DOHH2 (cell line): ENCODE results near the gene MGAT5.

ENCODE experiments used
- H3F3A ChIP-seq: fragments of 200-600 bp; sonication (generic), shearing (Covaris generic); 2 replicates; pipeline ENCODE4 v1.6.0; 2016; ENCODE audit warnings: antibody characterized with exemption, mild to moderate bottlenecking; ENCODE audit not compliant: control insufficient read depth, insufficient read depth
- H3K27ac ChIP-seq: fragments of 200-600 bp; sonication (generic); 2 replicates; pipeline ENCODE4 v1.5.1; 2014; ENCODE audit warnings: low read depth, mild to moderate bottlenecking, low read length, moderate library complexity
- H3K27me3 ChIP-seq: fragments of 200-600 bp; sonication (generic); 2 replicates; pipeline ENCODE4 v1.6.1; 2014; ENCODE audit warnings: mild to moderate bottlenecking, low read length, mixed read lengths; ENCODE audit not compliant: control insufficient read depth
- H3K36me3 ChIP-seq: fragments of 200-600 bp; sonication (generic); 2 replicates; pipeline ENCODE4 v1.6.1; 2014; ENCODE audit warnings: mild to moderate bottlenecking, low read length, moderate library complexity, mixed read lengths; ENCODE audit not compliant: control insufficient read depth
- H3K4me1 ChIP-seq: fragments of 200-600 bp; sonication (generic); 2 replicates; pipeline ENCODE4 v1.6.1; 2014; ENCODE audit warnings: mild to moderate bottlenecking, low read length, mixed read lengths; ENCODE audit not compliant: control insufficient read depth
- H3K4me2 ChIP-seq: fragments of 200-600 bp; sonication (generic); 2 replicates; pipeline ENCODE4 v1.6.0; 2014; ENCODE audit warnings: mild to moderate bottlenecking, low read length, moderate library complexity
- H3K4me3 ChIP-seq: fragments of 200-600 bp; sonication (generic); 2 replicates; pipeline ENCODE4 v1.5.1; 2014; ENCODE audit warnings: mild to moderate bottlenecking, low read length, mixed read lengths
- H3K79me2 ChIP-seq: fragments of 200-600 bp; sonication (generic); 2 replicates; pipeline ENCODE4 v1.6.1; 2014; ENCODE audit warnings: mild to moderate bottlenecking, low read length, mixed read lengths; ENCODE audit not compliant: control insufficient read depth
- H3K9me2 ChIP-seq: fragments of 200-600 bp; sonication (generic); replicated peaks from 2 replicates; pipeline ENCODE4 v1.6.1; 2014; ENCODE audit warnings: mild to moderate bottlenecking, low read length, mixed read lengths; ENCODE audit not compliant: control insufficient read depth
- H3K9me3 ChIP-seq: fragments of 200-600 bp; sonication (generic); 2 replicates; pipeline ENCODE4 v1.6.1; 2014; ENCODE audit warnings: antibody characterized with exemption, low read length, mixed read lengths; ENCODE audit not compliant: control insufficient read depth, insufficient read depth
- H4K20me1 ChIP-seq: fragments of 200-600 bp; sonication (generic); 2 replicates; pipeline ENCODE4 v1.6.0; 2014; ENCODE audit warnings: low read depth, mild to moderate bottlenecking, antibody characterized with exemption, low read length, moderate library complexity; ENCODE audit not compliant: control insufficient read depth, insufficient read depth
- EZH2phosphoT487 ChIP-seq: fragments of 200-600 bp; sonication (generic); IDR thresholded peaks from 2 replicates; pipeline ENCODE4 v1.6.1; 2017; ENCODE audit warnings: borderline replicate concordance, mild to moderate bottlenecking, antibody characterized with exemption, low read length, moderate library complexity, mixed read lengths
- TF ChIP-seq, protein P1 (sequence below): fragments of 200-600 bp; sonication (generic); IDR thresholded peaks from one replicate; pipeline ENCODE4 v1.5.1; 2014; ENCODE audit warnings: antibody characterized with exemption, mild to moderate bottlenecking, low read depth, low read length; ENCODE audit not compliant: poor library complexity, severe bottlenecking

Gene MGAT5

GRCh38 chr2:134367213-134367612 is 113.3 kb downstream of the MGAT5 start:
- H3K9me2 ChIP-seq: no peaks in the 10 kb centered on the region
- H3F3A ChIP-seq: no peaks in the 10 kb centered on the region
- H3K79me2 ChIP-seq: no peaks in the 10 kb centered on the region
- H3K36me3 ChIP-seq: peaks cover 56% of the 10 kb centered on the region
- no peaks in the 10 kb centered on the region for H4K20me1 ChIP-seq
- TF ChIP-seq, protein P1, sequence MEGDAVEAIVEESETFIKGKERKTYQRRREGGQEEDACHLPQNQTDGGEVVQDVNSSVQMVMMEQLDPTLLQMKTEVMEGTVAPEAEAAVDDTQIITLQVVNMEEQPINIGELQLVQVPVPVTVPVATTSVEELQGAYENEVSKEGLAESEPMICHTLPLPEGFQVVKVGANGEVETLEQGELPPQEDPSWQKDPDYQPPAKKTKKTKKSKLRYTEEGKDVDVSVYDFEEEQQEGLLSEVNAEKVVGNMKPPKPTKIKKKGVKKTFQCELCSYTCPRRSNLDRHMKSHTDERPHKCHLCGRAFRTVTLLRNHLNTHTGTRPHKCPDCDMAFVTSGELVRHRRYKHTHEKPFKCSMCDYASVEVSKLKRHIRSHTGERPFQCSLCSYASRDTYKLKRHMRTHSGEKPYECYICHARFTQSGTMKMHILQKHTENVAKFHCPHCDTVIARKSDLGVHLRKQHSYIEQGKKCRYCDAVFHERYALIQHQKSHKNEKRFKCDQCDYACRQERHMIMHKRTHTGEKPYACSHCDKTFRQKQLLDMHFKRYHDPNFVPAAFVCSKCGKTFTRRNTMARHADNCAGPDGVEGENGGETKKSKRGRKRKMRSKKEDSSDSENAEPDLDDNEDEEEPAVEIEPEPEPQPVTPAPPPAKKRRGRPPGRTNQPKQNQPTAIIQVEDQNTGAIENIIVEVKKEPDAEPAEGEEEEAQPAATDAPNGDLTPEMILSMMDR: no peak
- TF ChIP-seq EZH2phosphoT487: no peak
- H3K27ac ChIP-seq: no peak overlapping the region
- no peaks in the 10 kb centered on the region for H3K9me3 ChIP-seq
- H3K4me2 ChIP-seq: no peak overlapping the region
- H3K4me3 ChIP-seq: no peak overlapping the region
- peaks cover 16% of the 10 kb centered on the region for H3K4me1 ChIP-seq
- H3K27me3 ChIP-seq: no peaks in the 10 kb centered on the region

GRCh38 chr2:134368009-134368817 is 114.3 kb downstream of the MGAT5 start:
- H3K36me3 ChIP-seq: peaks cover 47% of the 10 kb centered on the region
- TF ChIP-seq, protein P1: no peak
- TF ChIP-seq EZH2phosphoT487: no peak
- H3K27ac ChIP-seq: no peak overlapping the region
- no peaks in the 10 kb centered on the region for H3K79me2 ChIP-seq
- H3K9me2 ChIP-seq: no peaks in the 10 kb centered on the region
- no peak overlapping the region for H3K4me2 ChIP-seq
- H4K20me1 ChIP-seq: no peaks in the 10 kb centered on the region
- no peaks in the 10 kb centered on the region for H3F3A ChIP-seq
- no peak overlapping the region for H3K4me3 ChIP-seq
- no peaks in the 10 kb centered on the region for H3K9me3 ChIP-seq
- H3K4me1 ChIP-seq: peaks cover 16% of the 10 kb centered on the region
- no peaks in the 10 kb centered on the region for H3K27me3 ChIP-seq

- Histone ChIP-seq H3K9me2 (no peaks in the 10 kb centered on the region), H3K4me1 (peaks cover 16% of the 10 kb centered on the region), H3K9me3 (no peaks in the 10 kb centered on the region), H3F3A (no peaks in the 10 kb centered on the region), H4K20me1 (no peaks in the 10 kb centered on the region), H3K27me3 (no peaks in the 10 kb centered on the region), H3K4me3 (no peak overlapping the region), H3K79me2 (no peaks in the 10 kb centered on the region), H3K27ac (no peak overlapping the region), H3K4me2 (0 out of 2 replicates have a peak overlapping the region, but pooled peaks have one; percentile 6), H3K36me3 (peaks cover 48% of the 10 kb centered on the region)
- TF ChIP-seq EZH2phosphoT487: no peak
- TF ChIP-seq, protein P1: no peak
Measured at GRCh38 chr2:134369220-134369902, 115.5 kb downstream of the MGAT5 start.
